Measurements from ENCODE around the gene TMEM200A. TPM values are rescaled to one million over a fixed set of nuclear protein-coding genes. Genes with fewer than 3 reads are reported as not detected.

TMEM200A gene
- total RNA-seq, 1 donor from 2014 or later, result 11.3 TPM

DNA sequence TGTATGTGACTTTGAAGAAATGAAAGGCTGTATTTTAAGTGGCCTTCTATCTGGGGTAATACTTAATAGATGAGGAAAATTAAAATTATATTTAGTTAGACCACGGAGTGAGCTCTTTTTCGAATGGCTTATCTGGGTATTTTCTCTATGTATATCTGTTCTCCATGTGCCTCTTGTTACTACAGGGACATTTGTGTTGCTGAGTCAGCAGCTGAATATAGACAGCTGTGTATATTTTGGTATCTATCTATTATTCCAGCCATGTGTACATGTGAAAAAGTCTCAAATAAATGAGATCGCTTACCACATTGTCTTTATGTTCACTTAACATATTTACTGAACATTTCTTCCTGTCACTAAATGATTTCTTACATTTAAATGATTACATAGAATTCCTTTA, 57.2 kb downstream of the TMEM200A start:
- H3K27me3 Mint-ChIP-seq (ENCODE audit: low read depth), result no peaks in the 10 kb centered on the region
- H3K4me1 Mint-ChIP-seq, result peaks cover 17% of the 10 kb centered on the region
- no peaks in the 10 kb centered on the region for H3K36me3 Mint-ChIP-seq
- TF ChIP-seq, protein P1, sequence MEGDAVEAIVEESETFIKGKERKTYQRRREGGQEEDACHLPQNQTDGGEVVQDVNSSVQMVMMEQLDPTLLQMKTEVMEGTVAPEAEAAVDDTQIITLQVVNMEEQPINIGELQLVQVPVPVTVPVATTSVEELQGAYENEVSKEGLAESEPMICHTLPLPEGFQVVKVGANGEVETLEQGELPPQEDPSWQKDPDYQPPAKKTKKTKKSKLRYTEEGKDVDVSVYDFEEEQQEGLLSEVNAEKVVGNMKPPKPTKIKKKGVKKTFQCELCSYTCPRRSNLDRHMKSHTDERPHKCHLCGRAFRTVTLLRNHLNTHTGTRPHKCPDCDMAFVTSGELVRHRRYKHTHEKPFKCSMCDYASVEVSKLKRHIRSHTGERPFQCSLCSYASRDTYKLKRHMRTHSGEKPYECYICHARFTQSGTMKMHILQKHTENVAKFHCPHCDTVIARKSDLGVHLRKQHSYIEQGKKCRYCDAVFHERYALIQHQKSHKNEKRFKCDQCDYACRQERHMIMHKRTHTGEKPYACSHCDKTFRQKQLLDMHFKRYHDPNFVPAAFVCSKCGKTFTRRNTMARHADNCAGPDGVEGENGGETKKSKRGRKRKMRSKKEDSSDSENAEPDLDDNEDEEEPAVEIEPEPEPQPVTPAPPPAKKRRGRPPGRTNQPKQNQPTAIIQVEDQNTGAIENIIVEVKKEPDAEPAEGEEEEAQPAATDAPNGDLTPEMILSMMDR (IDR thresholded peaks at IDR 0.05; ENCODE audit: unreplicated experiment), result no peak
- no peak overlapping the region for H3K27ac Mint-ChIP-seq
- DNase-seq (ENCODE audit: low spot score in 2 of 2, unreplicated experiment in 2 of 2), result no peak
- H3K4me3 Mint-ChIP-seq, result no peak overlapping the region
- peaks cover 9% of the 10 kb centered on the region for H3K9me3 Mint-ChIP-seq

DNA sequence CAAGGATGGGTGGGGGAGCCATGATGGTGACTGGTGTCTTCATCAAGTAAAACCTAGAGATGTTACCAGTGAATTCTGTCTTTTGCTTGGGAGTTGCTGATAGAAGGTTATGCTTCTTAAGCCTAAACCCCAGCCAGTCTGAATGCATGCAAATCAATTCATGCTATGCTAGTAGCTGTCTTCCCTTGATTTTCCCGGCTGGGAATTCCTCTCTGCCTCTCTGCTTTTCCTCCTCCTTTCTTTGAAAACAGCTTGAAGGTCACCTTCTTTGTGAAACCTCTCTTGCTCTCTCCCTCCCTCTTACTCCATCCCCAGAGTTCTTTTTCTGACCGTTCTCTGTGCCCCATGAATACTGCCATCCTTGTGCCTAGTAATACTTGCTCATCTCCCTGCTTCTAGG, 58.9 kb downstream of the TMEM200A start:
- Mint-ChIP-seq H3K27me3 (ENCODE audit: low read depth) (no peaks in the 10 kb centered on the region), H3K4me1 (peaks cover 17% of the 10 kb centered on the region), H3K4me3 (no peak overlapping the region), H3K27ac (no peak overlapping the region), H3K9me3 (peaks cover 4% of the 10 kb centered on the region), H3K36me3 (no peaks in the 10 kb centered on the region)
- TF ChIP-seq, protein P1 (IDR thresholded peaks at IDR 0.05; ENCODE audit: unreplicated experiment), result no peak
- no peak for DNase-seq (ENCODE audit: low spot score in 2 of 2, unreplicated experiment in 2 of 2)

DNA sequence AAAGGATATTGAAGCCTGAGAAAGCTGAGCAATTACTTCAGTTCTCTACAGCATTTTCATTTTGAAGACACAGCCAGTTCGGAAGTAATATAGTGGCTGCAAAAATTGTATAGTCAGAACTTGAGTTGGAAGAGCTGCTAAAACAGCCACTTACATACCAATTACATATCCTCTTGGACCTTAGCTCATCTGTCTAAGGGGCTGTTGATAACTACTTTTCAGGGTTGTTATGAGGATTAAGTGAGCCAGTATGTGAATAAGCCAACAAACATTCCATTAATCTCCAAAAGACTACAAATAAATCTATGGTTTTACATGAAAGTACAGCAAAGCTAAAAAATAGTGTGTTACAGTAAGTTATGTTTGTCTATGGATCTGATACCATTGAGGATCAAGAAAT, 59.7 kb downstream of the TMEM200A start:
- H3K27me3 Mint-ChIP-seq (ENCODE audit: low read depth), result no peaks in the 10 kb centered on the region
- H3K27ac Mint-ChIP-seq, result no peak overlapping the region
- TF ChIP-seq, protein P1 (IDR thresholded peaks at IDR 0.05; ENCODE audit: unreplicated experiment), result no peak
- H3K9me3 Mint-ChIP-seq, result peaks cover 4% of the 10 kb centered on the region
- no peak overlapping the region for H3K4me3 Mint-ChIP-seq
- DNase-seq (ENCODE audit: low spot score in 2 of 2, unreplicated experiment in 2 of 2), result no peak
- no peaks in the 10 kb centered on the region for H3K36me3 Mint-ChIP-seq
- peaks cover 17% of the 10 kb centered on the region for H3K4me1 Mint-ChIP-seq

DNA sequence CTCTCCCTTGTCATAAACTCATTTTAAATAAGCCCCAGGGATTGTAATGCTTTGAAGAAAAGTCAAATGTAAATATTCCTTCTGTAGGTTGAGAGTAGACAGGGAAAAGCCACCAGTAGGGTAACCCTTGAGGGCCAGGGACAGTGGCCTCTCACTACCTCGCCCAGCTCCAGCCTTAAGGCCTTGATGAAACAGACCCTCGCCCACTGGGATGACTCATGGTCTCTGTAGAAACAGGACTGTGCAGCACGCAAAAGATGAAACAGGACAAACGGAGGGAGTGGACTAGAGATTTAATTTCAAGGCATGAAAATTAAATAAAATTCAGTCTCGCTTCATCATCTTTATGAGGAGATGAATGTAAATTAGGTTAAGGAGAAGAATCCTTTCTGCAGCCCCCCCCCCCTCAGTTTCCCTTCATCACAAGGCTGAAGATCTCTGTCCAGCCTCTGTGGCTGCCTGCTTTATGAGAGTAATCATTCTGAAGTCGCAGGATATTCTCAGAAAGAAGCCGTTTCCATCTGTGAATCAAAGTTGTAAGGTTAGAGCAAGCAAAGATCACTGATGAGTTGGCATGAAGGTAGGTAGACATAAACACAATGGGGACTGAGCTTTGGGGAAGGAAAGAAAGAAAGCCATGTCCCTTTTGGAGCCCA, 60.4 kb downstream of the TMEM200A start:
- TF ChIP-seq, protein P1 (IDR thresholded peaks at IDR 0.05; ENCODE audit: unreplicated experiment), result no peak
- Mint-ChIP-seq H3K27me3 (ENCODE audit: low read depth) (no peaks in the 10 kb centered on the region), H3K4me3 (no peak overlapping the region), H3K36me3 (no peaks in the 10 kb centered on the region), H3K4me1 (peaks cover 17% of the 10 kb centered on the region), H3K9me3 (peaks cover 4% of the 10 kb centered on the region), H3K27ac (no peak overlapping the region)
- DNase-seq (ENCODE audit: low spot score in 2 of 2, unreplicated experiment in 2 of 2), result no peak

DNA sequence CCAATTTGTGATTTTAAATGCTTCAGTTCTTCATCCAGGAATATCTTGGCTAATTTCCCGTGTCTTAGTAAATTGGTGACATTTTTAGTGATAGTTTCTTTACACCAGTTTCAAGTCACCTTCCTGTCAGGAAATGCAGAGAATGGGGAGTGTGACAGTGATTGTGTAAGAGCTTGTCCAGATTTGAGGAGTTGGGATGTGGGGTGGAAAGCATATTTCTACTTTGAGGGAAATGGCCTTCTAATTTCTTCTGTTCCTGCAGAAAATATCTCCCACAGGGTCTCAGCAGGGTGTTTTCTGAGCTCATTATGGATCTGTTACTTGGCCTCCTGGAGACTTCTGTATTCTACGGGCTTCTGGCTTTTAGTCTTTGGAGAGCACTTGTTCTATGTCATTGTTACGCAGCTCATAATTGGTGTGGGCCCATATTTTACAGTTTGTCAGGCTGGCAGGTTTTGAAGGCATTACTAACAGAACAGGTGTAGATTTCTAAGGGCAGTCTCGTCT, 65.6 kb downstream of the TMEM200A start:
- H3K4me1 Mint-ChIP-seq, result peaks cover 9% of the 10 kb centered on the region
- TF ChIP-seq, protein P1 (IDR thresholded peaks at IDR 0.05; ENCODE audit: unreplicated experiment), result no peak
- H3K4me3 Mint-ChIP-seq, result no peak overlapping the region
- H3K36me3 Mint-ChIP-seq, result no peaks in the 10 kb centered on the region
- H3K27me3 Mint-ChIP-seq (ENCODE audit: low read depth), result no peaks in the 10 kb centered on the region
- DNase-seq (ENCODE audit: low spot score in 2 of 2, unreplicated experiment in 2 of 2), result no peak
- H3K27ac Mint-ChIP-seq, result no peak overlapping the region
- H3K9me3 Mint-ChIP-seq, result no peaks in the 10 kb centered on the region
